HEK293 (cell line): ENCODE measurements around the gene ANKRD13D.

Experiments
- CTCF ChIA-PET: fragments of 350-600 bp; formaldehyde crosslinking; extraction: SDS; loops from one replicate; lab custom pipeline; 2021; ENCODE audit warnings: antibody characterized with exemption; lab: Yijun Ruan, JAX
- POLR2A ChIA-PET: fragments of 300-600 bp; formaldehyde crosslinking; extraction: SDS; loops from one replicate; lab custom pipeline; 2020; ENCODE audit warnings: antibody characterized with exemption, inconsistent platforms; lab: Yijun Ruan, JAX
- H3K27ac ChIP-seq: fragments of 200-500 bp; sonication (Bioruptor generic); 2 replicates; pipeline ENCODE4 v1.5.1; 2014; ENCODE audit warnings: low read depth, low read length, control low read depth, inconsistent platforms; ENCODE audit errors: extremely low read depth
- H3K36me3 ChIP-seq, 2 experiments: fragments of 200-500 bp in 1 of 2; sonication (Bioruptor generic) in 1 of 2; 1 replicate in 1 of 2; 2 replicates in 1 of 2; pipeline ENCODE4 v1.5.1; 2014 to 2017; ENCODE audit warnings: inconsistent platforms in 2 of 2, low read length in 2 of 2; ENCODE audit not compliant: control insufficient read depth in 2 of 2, insufficient read depth in 1 of 2
- H3K4me1 ChIP-seq: fragments of 200-500 bp; sonication (Bioruptor generic); 2 replicates; pipeline ENCODE4 v1.5.1; 2014; ENCODE audit warnings: mild to moderate bottlenecking, low read length, inconsistent platforms; ENCODE audit not compliant: control insufficient read depth, insufficient read depth
- H3K4me3 ChIP-seq: 2 replicates; pipeline ENCODE4 v1.5.1; 2011; ENCODE audit warnings: low read depth, mild to moderate bottlenecking, control low read depth, low read length, moderate library complexity
- H3K9me3 ChIP-seq: fragments of 200-500 bp; sonication (Bioruptor generic); 2 replicates; pipeline ENCODE4 v1.5.1; 2014; ENCODE audit warnings: low read depth, low read length, inconsistent platforms; ENCODE audit not compliant: control insufficient read depth, insufficient read depth
- HOXC10 ChIP-seq: sonication (generic); formaldehyde crosslinking; IDR thresholded peaks from 2 replicates; pipeline ENCODE4 v1.8.1; 2023; ENCODE audit warnings: mild to moderate bottlenecking, missing genetic modification reagents
- MZF1 ChIP-seq: fragments of 450-650 bp; formaldehyde crosslinking; IDR thresholded peaks from 2 replicates; pipeline ENCODE4 v1.5.1; 2017; ENCODE audit warnings: missing biosample characterization, missing genetic modification characterization, borderline replicate concordance
- SP2 ChIP-seq: fragments of 450-650 bp; formaldehyde crosslinking; IDR thresholded peaks from 2 replicates; pipeline ENCODE4 v1.5.1; 2016; ENCODE audit warnings: missing biosample characterization, missing genetic modification characterization
- ZBTB48 ChIP-seq: fragments of 450-650 bp; formaldehyde crosslinking; IDR thresholded peaks from 2 replicates; pipeline ENCODE4 v1.5.1; 2016; ENCODE audit warnings: missing biosample characterization, missing genetic modification characterization
- ZFP69B ChIP-seq: fragments of 450-650 bp; formaldehyde crosslinking; IDR thresholded peaks from 2 replicates; pipeline ENCODE4 v1.5.1; 2016; ENCODE audit warnings: missing biosample characterization, missing genetic modification characterization
- ZIC2 ChIP-seq: fragments of 450-650 bp; formaldehyde crosslinking; IDR thresholded peaks from 2 replicates; pipeline ENCODE4 v1.5.1; 2016; ENCODE audit warnings: missing biosample characterization, missing genetic modification characterization
- ZNF114 ChIP-seq: fragments of 450-650 bp; formaldehyde crosslinking; IDR thresholded peaks from 2 replicates; pipeline ENCODE4 v1.5.0; 2017; ENCODE audit warnings: missing biosample characterization, missing genetic modification characterization
- ZNF121 ChIP-seq: fragments of 450-650 bp; formaldehyde crosslinking; IDR thresholded peaks from 2 replicates; pipeline ENCODE4 v1.5.1; 2016; ENCODE audit warnings: missing biosample characterization, missing genetic modification characterization
- ZNF132 ChIP-seq: fragments of 450-650 bp; formaldehyde crosslinking; IDR thresholded peaks from 2 replicates; pipeline ENCODE4 v1.5.1; 2017; ENCODE audit warnings: missing biosample characterization, missing genetic modification characterization, borderline replicate concordance
- ZNF133 ChIP-seq: fragments of 450-650 bp; formaldehyde crosslinking; IDR thresholded peaks from 2 replicates; pipeline ENCODE4 v1.5.1; 2016; ENCODE audit warnings: missing biosample characterization, missing genetic modification characterization
- ZNF138 ChIP-seq: fragments of 450-650 bp; formaldehyde crosslinking; IDR thresholded peaks from 2 replicates; pipeline ENCODE4 v1.5.1; 2016; ENCODE audit warnings: missing biosample characterization, missing genetic modification characterization, borderline replicate concordance
- ZNF140 ChIP-seq: fragments of 450-650 bp; formaldehyde crosslinking; IDR thresholded peaks from 2 replicates; pipeline ENCODE4 v1.5.1; 2016; ENCODE audit warnings: missing biosample characterization, missing genetic modification characterization
- ZNF184 ChIP-seq: fragments of 450-650 bp; IDR thresholded peaks from 2 replicates; pipeline ENCODE4 v1.5.1; 2018; ENCODE audit warnings: missing biosample characterization, mild to moderate bottlenecking, missing genetic modification characterization
- ZNF19 ChIP-seq: fragments of 450-650 bp; formaldehyde crosslinking; IDR thresholded peaks from 2 replicates; pipeline ENCODE4; 2016; ENCODE audit warnings: missing biosample characterization, missing genetic modification characterization, low read depth
- ZNF2 ChIP-seq: fragments of 450-650 bp; formaldehyde crosslinking; IDR thresholded peaks from 2 replicates; pipeline ENCODE4 v1.5.1; 2016; ENCODE audit warnings: missing biosample characterization, missing genetic modification characterization
- ZNF585B ChIP-seq: fragments of 450-650 bp; formaldehyde crosslinking; IDR thresholded peaks from 2 replicates; pipeline ENCODE4 v1.5.1; 2016; ENCODE audit warnings: missing biosample characterization, missing genetic modification characterization
- ZNF629 ChIP-seq: fragments of 450-650 bp; formaldehyde crosslinking; IDR thresholded peaks from 2 replicates; pipeline ENCODE4 v1.5.1; 2017; ENCODE audit warnings: missing biosample characterization, missing genetic modification characterization
- ZNF654 ChIP-seq: fragments of 450-650 bp; formaldehyde crosslinking; IDR thresholded peaks from 2 replicates; pipeline ENCODE4 v1.5.1; 2016; ENCODE audit warnings: low read depth, missing biosample characterization, missing genetic modification characterization
- ZNF837 ChIP-seq: fragments of 450-650 bp; formaldehyde crosslinking; IDR thresholded peaks from 2 replicates; pipeline ENCODE4 v1.5.1; 2016; ENCODE audit warnings: missing biosample characterization, missing genetic modification characterization
- TF ChIP-seq, protein P1 (sequence below): fragments of 450-650 bp; formaldehyde crosslinking; IDR thresholded peaks from 2 replicates; pipeline ENCODE4 v1.5.1; 2016; ENCODE audit warnings: missing biosample characterization, missing genetic modification characterization
- TF ChIP-seq, protein P2 (sequence below): fragments of 450-650 bp; formaldehyde crosslinking; IDR thresholded peaks from 2 replicates; pipeline ENCODE4 v1.5.1; 2016; ENCODE audit warnings: missing biosample characterization, missing genetic modification characterization
- TF ChIP-seq, protein P3 (sequence below): fragments of 450-650 bp; formaldehyde crosslinking; IDR thresholded peaks from 2 replicates; pipeline ENCODE4 v1.5.1; 2016; ENCODE audit warnings: missing biosample characterization, missing genetic modification characterization
- TF ChIP-seq, protein P4 (sequence below): fragments of 450-650 bp; formaldehyde crosslinking; IDR thresholded peaks from 2 replicates; pipeline ENCODE4 v1.5.1; 2016; ENCODE audit warnings: missing biosample characterization, missing genetic modification characterization
- TF ChIP-seq, protein P5 (sequence below): fragments of 450-650 bp; formaldehyde crosslinking; IDR thresholded peaks from 2 replicates; pipeline ENCODE4 v1.5.1; 2016; ENCODE audit warnings: missing biosample characterization, missing genetic modification characterization

Gene ANKRD13D

DNA sequence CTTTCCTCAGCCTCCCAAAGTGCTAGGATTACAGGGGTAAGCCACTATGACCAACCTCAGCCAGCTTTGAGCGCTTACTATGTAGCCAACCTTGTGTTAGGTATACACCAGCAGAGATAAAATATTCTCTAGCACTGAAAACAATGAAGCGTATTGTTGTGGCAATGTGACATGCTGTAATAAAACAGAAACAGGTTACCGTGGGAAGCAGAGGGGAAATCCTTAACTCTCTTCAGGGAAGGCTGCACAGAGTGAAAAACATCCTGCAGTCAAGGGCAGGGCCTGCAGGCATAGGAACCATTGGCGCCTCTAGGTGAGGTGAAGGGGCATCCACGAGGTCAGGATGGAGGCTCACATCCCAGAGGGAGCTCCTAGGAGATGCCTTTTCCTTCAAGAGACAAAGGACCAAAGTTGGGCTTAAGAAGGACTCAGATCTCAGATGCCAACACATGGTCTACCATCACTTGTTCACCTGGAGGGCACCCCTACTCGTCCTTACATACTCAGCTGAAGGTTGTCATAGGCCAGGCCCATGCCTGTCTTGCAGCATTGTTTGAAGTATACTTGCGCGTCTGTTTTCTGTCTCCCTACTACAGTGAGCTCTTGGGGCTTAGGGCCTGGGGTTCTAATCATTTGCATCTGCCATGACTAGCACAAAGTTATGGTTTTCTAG lies 56.3 kb downstream of the ANKRD13D start:
- Histone ChIP-seq H3K36me3 (no peaks in the 10 kb centered on the region), H3K9me3 (no peaks in the 10 kb centered on the region), H3K27ac (no peak overlapping the region), H3K4me3 (no peak overlapping the region), H3K4me1 (no peaks in the 10 kb centered on the region)
- TF ChIP-seq, protein P1, sequence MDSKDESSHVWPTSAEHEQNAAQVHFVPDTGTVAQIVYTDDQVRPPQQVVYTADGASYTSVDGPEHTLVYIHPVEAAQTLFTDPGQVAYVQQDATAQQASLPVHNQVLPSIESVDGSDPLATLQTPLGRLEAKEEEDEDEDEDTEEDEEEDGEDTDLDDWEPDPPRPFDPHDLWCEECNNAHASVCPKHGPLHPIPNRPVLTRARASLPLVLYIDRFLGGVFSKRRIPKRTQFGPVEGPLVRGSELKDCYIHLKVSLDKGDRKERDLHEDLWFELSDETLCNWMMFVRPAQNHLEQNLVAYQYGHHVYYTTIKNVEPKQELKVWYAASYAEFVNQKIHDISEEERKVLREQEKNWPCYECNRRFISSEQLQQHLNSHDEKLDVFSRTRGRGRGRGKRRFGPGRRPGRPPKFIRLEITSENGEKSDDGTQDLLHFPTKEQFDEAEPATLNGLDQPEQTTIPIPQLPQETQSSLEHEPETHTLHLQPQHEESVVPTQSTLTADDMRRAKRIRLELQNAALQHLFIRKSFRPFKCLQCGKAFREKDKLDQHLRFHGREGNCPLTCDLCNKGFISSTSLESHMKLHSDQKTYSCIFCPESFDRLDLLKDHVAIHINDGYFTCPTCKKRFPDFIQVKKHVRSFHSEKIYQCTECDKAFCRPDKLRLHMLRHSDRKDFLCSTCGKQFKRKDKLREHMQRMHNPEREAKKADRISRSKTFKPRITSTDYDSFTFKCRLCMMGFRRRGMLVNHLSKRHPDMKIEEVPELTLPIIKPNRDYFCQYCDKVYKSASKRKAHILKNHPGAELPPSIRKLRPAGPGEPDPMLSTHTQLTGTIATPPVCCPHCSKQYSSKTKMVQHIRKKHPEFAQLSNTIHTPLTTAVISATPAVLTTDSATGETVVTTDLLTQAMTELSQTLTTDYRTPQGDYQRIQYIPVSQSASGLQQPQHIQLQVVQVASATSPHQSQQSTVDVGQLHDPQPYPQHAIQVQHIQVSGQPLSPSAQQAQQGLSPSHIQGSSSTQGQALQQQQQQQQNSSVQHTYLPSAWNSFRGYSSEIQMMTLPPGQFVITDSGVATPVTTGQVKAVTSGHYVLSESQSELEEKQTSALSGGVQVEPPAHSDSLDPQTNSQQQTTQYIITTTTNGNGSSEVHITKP = no peak
- no peak for TF ChIP-seq ZNF837
- TF ChIP-seq SP2 = no peak
- TF ChIP-seq ZNF585B (tag by site-specific recombination) = no peak
- no peak for TF ChIP-seq HOXC10 (CRISPR knock-in tag)
- no peak for TF ChIP-seq ZNF121 (tag by site-specific recombination)
- TF ChIP-seq, protein P2, sequence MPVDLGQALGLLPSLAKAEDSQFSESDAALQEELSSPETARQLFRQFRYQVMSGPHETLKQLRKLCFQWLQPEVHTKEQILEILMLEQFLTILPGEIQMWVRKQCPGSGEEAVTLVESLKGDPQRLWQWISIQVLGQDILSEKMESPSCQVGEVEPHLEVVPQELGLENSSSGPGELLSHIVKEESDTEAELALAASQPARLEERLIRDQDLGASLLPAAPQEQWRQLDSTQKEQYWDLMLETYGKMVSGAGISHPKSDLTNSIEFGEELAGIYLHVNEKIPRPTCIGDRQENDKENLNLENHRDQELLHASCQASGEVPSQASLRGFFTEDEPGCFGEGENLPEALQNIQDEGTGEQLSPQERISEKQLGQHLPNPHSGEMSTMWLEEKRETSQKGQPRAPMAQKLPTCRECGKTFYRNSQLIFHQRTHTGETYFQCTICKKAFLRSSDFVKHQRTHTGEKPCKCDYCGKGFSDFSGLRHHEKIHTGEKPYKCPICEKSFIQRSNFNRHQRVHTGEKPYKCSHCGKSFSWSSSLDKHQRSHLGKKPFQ (tag by site-specific recombination) = no peak
- ChIA-PET CTCF (interaction anchor here (0.6 to 6.6 kb wide), 29 partner anchors 8 to 1263 kb away, joined by 3 to 58 read pairs (median 5); partner anchors contain the start of gene POLD4), POLR2A (interaction anchor here (1.1 to 1.9 kb wide), 2 partner anchors 28 to 47 kb away, joined by 3 to 8 read pairs; partner anchors contain the start of gene RAD9A)

DNA sequence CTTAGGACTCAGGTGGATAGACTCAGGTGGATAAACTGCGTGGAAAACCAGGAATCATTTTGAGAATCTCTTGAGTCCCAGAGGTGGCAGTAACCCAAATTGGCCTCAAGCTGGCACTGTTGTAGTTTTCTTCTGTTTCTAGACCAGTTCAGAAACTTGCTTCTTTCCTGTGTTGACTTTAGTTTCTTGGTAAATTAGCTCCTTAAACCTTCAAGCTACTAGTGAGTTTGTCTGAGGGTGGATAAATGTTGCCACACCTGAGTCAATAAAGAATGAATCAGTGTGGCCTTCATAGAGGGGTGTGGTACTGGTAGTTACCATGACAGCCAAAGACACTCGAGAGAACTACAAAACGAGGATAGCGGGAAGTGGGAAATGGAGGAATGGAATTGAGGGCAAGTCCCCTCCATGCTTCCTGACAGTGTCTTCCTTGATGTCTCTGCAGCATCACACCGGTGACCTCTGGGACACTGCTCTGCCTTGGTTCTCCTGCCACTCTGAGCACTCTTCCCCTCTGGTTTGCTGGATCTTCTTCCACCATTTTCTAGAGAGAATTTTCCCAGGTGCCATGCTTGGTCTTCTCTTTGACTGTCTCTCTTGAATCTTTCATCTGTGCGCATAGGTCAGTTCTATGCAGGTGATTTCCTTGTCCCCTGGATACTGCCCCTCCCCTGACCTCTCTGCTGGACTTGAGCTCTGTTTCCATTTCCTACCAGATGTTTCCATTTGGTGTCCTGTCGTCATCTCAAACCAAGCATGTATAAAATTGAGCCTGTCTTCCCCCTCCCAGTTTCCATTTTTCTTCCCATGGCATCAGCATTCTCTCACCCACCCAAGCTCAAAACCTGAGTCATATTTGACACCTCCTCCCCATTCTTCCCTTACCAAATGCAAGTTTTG lies 57.1 kb downstream of the ANKRD13D start:
- ChIA-PET CTCF (interaction anchor here (0.6 to 6.6 kb wide), 27 partner anchors 9 to 983 kb away, joined by 3 to 58 read pairs (median 5); partner anchors contain the start of gene POLD4), POLR2A (interaction anchor here (0.6 to 1.9 kb wide), 4 partner anchors 10 to 403 kb away, joined by 3 to 8 read pairs (median 4); no protein-coding TSS in a partner anchor)
- no peaks in the 10 kb centered on the region for H3K4me1 ChIP-seq
- H3K27ac ChIP-seq = no peak overlapping the region
- no peak overlapping the region for H3K4me3 ChIP-seq
- H3K9me3 ChIP-seq = no peaks in the 10 kb centered on the region
- no peaks in the 10 kb centered on the region for H3K36me3 ChIP-seq
- TF ChIP-seq ZNF19 (tag by site-specific recombination) (no peak), MZF1 (tag by site-specific recombination) (no peak), ZNF138 (tag by site-specific recombination) (no peak), ZNF654 (tag by site-specific recombination) (peak; percentile 44), ZNF629 (tag by site-specific recombination) (no peak), ZNF132 (tag by site-specific recombination) (no peak), ZBTB48 (no peak), ZNF133 (no peak), ZNF2 (0 out of 2 replicates have a peak, but pooled peaks have one; percentile 42), ZIC2 (tag by site-specific recombination) (no peak), ZNF114 (no peak), ZNF140 (no peak), ZNF184 (tag by site-specific recombination) (no peak), ZFP69B (tag by site-specific recombination) (no peak)
- TF ChIP-seq, protein P3, sequence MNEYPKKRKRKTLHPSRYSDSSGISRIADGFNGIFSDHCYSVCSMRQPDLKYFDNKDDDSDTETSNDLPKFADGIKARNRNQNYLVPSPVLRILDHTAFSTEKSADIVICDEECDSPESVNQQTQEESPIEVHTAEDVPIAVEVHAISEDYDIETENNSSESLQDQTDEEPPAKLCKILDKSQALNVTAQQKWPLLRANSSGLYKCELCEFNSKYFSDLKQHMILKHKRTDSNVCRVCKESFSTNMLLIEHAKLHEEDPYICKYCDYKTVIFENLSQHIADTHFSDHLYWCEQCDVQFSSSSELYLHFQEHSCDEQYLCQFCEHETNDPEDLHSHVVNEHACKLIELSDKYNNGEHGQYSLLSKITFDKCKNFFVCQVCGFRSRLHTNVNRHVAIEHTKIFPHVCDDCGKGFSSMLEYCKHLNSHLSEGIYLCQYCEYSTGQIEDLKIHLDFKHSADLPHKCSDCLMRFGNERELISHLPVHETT = no peak
- TF ChIP-seq, protein P4, sequence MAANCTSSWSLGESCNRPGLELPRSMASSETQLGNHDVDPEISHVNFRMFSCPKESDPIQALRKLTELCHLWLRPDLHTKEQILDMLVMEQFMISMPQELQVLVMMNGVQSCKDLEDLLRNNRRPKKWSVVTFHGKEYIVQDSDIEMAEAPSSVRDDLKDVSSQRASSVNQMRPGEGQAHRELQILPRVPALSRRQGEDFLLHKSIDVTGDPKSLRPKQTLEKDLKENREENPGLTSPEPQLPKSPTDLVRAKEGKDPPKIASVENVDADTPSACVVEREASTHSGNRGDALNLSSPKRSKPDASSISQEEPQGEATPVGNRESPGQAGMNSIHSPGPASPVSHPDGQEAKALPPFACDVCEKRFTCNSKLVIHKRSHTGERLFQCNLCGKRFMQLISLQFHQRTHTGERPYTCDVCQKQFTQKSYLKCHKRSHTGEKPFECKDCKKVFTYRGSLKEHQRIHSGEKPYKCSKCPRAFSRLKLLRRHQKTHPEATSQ (tag by site-specific recombination) = no peak
- TF ChIP-seq, protein P5, sequence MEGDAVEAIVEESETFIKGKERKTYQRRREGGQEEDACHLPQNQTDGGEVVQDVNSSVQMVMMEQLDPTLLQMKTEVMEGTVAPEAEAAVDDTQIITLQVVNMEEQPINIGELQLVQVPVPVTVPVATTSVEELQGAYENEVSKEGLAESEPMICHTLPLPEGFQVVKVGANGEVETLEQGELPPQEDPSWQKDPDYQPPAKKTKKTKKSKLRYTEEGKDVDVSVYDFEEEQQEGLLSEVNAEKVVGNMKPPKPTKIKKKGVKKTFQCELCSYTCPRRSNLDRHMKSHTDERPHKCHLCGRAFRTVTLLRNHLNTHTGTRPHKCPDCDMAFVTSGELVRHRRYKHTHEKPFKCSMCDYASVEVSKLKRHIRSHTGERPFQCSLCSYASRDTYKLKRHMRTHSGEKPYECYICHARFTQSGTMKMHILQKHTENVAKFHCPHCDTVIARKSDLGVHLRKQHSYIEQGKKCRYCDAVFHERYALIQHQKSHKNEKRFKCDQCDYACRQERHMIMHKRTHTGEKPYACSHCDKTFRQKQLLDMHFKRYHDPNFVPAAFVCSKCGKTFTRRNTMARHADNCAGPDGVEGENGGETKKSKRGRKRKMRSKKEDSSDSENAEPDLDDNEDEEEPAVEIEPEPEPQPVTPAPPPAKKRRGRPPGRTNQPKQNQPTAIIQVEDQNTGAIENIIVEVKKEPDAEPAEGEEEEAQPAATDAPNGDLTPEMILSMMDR (tag by site-specific recombination) = peak; percentile 46; the same call in 1 of the 2 replicates
